SKM-1 treated with dmso at 0.1 percent for 144 hours (cell line): ENCODE measurements around the gene ZNF200.

Experiments
- DNase-seq: peaks from one replicate; lab custom pipeline; 2025; ENCODE audit not compliant: unreplicated experiment; lab: John Stamatoyannopoulos, UW

The ZNF200 gene

GRCh38 chr16:3179651-3180050 is 55.3 kb downstream of the ZNF200 start:
- no peak for DNase-seq

- no peak for DNase-seq
These were observed 59.5 kb downstream of the ZNF200 start for GRCh38 chr16:3175157-3176093.

- no peak for DNase-seq
These were observed 60.3 kb downstream of the ZNF200 start for GRCh38 chr16:3174618-3175148.

- DNase-seq = peak; percentile 25
These were observed 60.9 kb downstream of the ZNF200 start for GRCh38 chr16:3173892-3174617.
